ENCODE data around the gene CACNA2D1.

The CACNA2D1 gene

GRCh38 chr7:82284936-82285519 lies 158.5 kb downstream of the CACNA2D1 start:
- TF ChIP-seq, protein P1, sequence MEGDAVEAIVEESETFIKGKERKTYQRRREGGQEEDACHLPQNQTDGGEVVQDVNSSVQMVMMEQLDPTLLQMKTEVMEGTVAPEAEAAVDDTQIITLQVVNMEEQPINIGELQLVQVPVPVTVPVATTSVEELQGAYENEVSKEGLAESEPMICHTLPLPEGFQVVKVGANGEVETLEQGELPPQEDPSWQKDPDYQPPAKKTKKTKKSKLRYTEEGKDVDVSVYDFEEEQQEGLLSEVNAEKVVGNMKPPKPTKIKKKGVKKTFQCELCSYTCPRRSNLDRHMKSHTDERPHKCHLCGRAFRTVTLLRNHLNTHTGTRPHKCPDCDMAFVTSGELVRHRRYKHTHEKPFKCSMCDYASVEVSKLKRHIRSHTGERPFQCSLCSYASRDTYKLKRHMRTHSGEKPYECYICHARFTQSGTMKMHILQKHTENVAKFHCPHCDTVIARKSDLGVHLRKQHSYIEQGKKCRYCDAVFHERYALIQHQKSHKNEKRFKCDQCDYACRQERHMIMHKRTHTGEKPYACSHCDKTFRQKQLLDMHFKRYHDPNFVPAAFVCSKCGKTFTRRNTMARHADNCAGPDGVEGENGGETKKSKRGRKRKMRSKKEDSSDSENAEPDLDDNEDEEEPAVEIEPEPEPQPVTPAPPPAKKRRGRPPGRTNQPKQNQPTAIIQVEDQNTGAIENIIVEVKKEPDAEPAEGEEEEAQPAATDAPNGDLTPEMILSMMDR (IDR thresholded peaks at IDR 0.05; ENCODE audit: control insufficient read depth, insufficient read depth, low read depth, low read length, missing control alignments), result no peak
- no peak overlapping the region for H3K4me3 ChIP-seq (ENCODE audit: control insufficient read depth, low read depth, low read length)
- no peak for DNase-seq (ENCODE audit: low read depth)

GRCh38 chr7:82275342-82275741 lies 168.2 kb downstream of the CACNA2D1 start:
- TF ChIP-seq, protein P1 (IDR thresholded peaks at IDR 0.05; ENCODE audit: control insufficient read depth, insufficient read depth, low read depth, low read length, missing control alignments), result no peak
- no peak for DNase-seq (ENCODE audit: low read depth)
- H3K4me3 ChIP-seq (ENCODE audit: control insufficient read depth, low read depth, low read length), result no peak overlapping the region

- no peak overlapping the region for H3K4me3 ChIP-seq (ENCODE audit: control insufficient read depth, low read depth, low read length)
- TF ChIP-seq, protein P1 (IDR thresholded peaks at IDR 0.05; ENCODE audit: control insufficient read depth, insufficient read depth, low read depth, low read length, missing control alignments), result no peak
- DNase-seq (ENCODE audit: low read depth), result no peak
Measured at GRCh38 chr7:82274681-82275080, 168.9 kb downstream of the CACNA2D1 start.

DNA sequence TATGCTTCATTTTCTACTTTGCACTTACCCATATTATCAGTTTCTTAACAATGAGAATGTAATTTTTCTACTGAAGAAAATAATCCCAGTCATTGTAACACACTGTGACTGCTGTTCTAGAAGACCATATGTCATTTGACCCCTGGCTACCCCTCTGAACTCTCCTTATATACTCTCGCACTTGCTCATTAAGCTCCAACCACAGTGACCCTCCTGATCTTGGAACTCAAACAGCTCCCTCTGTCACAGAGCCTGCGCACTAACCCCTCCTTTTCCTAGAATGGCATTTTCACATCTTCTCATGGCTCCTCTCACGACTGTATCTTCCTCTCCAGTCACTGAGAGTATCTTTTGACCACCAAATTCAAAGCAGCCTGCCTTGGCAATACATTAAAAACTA lies 169.7 kb downstream of the CACNA2D1 start:
- DNase-seq (ENCODE audit: low read depth), result no peak
- TF ChIP-seq, protein P1 (IDR thresholded peaks at IDR 0.05; ENCODE audit: control insufficient read depth, insufficient read depth, low read depth, low read length, missing control alignments), result no peak
- no peak overlapping the region for H3K4me3 ChIP-seq (ENCODE audit: control insufficient read depth, low read depth, low read length)

GRCh38 chr7:82270870-82271269 lies 172.7 kb downstream of the CACNA2D1 start:
- DNase-seq (ENCODE audit: low read depth), result no peak
- TF ChIP-seq, protein P1 (IDR thresholded peaks at IDR 0.05; ENCODE audit: control insufficient read depth, insufficient read depth, low read depth, low read length, missing control alignments), result no peak
- H3K4me3 ChIP-seq (ENCODE audit: control insufficient read depth, low read depth, low read length), result no peak overlapping the region

DNA sequence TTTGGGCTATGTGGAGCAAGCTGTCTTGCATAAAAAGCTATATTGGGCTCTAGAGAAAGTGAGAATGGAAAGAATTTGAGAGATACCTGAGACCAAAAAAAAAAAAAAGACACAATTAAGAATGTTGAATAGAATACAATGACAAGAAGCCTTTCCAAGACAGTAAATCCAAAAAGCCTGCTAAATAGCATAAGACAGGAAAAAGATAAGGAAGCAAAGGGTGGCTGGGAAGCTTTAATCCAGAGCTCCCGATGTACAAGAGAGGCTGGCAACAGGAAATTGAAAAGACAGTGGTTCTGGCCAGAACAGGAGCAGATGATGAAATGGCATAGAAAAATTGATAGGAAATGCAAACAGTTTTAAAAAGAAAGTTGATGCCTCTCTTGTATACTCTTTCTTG lies 174.9 kb downstream of the CACNA2D1 start:
- no peak for DNase-seq (ENCODE audit: low read depth)
- TF ChIP-seq, protein P1 (IDR thresholded peaks at IDR 0.05; ENCODE audit: control insufficient read depth, insufficient read depth, low read depth, low read length, missing control alignments), result no peak
- H3K4me3 ChIP-seq (ENCODE audit: control insufficient read depth, low read depth, low read length), result no peak overlapping the region

- no peak overlapping the region for H3K4me3 ChIP-seq (ENCODE audit: control insufficient read depth, low read depth, low read length)
- DNase-seq (ENCODE audit: low read depth), result no peak
- TF ChIP-seq, protein P1 (IDR thresholded peaks at IDR 0.05; ENCODE audit: control insufficient read depth, insufficient read depth, low read depth, low read length, missing control alignments), result no peak
Measured at GRCh38 chr7:82266081-82266480, 177.5 kb downstream of the CACNA2D1 start.
